Ishikawa (cell line): ENCODE data around the gene NUTF2.

Experiments used
- CEBPB ChIP-seq: IDR thresholded peaks from 2 replicates; pipeline ENCODE4 v1.6.1; 2012
- CREB1 ChIP-seq: IDR thresholded peaks from 2 replicates; pipeline ENCODE4 v1.6.1; 2012; ENCODE audit warnings: low read depth
- EP300 ChIP-seq: IDR thresholded peaks from 2 replicates; pipeline ENCODE4 v1.6.1; 2012; ENCODE audit warnings: borderline replicate concordance
- FOXM1 ChIP-seq: IDR thresholded peaks from 2 replicates; pipeline ENCODE4 v1.6.1; 2012; ENCODE audit warnings: low read depth, borderline replicate concordance
- NFIC ChIP-seq: IDR thresholded peaks from 2 replicates; pipeline ENCODE4 v1.6.1; 2012
- RAD21 ChIP-seq: IDR thresholded peaks from 2 replicates; pipeline ENCODE4 v1.6.1; 2012; ENCODE audit warnings: low read depth
- TAF1 ChIP-seq: IDR thresholded peaks from 2 replicates; pipeline ENCODE4 v1.6.1; 2012; ENCODE audit warnings: low read depth, mild to moderate bottlenecking
- TCF12 ChIP-seq: IDR thresholded peaks from 2 replicates; pipeline ENCODE4 v1.6.1; 2012; ENCODE audit warnings: low read depth
- TEAD4 ChIP-seq: IDR thresholded peaks from 2 replicates; pipeline ENCODE4 v1.6.1; 2012
- YY1 ChIP-seq: IDR thresholded peaks from 2 replicates; pipeline ENCODE4 v1.6.1; 2012; ENCODE audit warnings: low read depth
- ZBTB7A ChIP-seq: IDR thresholded peaks from 2 replicates; pipeline ENCODE4 v1.6.1; 2012; ENCODE audit warnings: low read depth
- TF ChIP-seq, protein P1 (sequence below): IDR thresholded peaks from 2 replicates; pipeline ENCODE4 v1.6.1; 2012; ENCODE audit warnings: low read depth, mild to moderate bottlenecking
- TF ChIP-seq, protein P2 (sequence below): IDR thresholded peaks from 2 replicates; pipeline ENCODE4 v1.6.1; 2012

DNA sequence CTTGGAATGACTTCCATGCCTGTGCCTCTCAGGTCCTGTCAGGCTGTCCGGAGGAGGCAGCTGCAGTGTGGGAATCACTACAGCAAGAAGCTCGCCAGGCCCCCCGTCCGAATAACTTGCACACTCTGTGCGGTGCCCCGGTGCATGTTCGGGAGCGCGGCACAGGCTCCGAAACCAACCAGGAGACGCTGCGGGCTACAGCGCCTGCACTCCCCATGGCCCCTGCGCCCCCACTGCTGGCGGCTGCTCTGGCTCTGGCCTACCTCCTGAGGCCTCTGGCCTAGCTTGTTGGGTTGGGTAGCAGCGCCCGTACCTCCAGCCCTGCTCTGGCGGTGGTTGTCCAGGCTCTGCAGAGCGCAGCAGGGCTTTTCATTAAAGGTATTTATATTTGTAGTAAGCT, 39.2 kb downstream of the NUTF2 start:
- TF ChIP-seq RAD21: no peak
- TF ChIP-seq, protein P1, sequence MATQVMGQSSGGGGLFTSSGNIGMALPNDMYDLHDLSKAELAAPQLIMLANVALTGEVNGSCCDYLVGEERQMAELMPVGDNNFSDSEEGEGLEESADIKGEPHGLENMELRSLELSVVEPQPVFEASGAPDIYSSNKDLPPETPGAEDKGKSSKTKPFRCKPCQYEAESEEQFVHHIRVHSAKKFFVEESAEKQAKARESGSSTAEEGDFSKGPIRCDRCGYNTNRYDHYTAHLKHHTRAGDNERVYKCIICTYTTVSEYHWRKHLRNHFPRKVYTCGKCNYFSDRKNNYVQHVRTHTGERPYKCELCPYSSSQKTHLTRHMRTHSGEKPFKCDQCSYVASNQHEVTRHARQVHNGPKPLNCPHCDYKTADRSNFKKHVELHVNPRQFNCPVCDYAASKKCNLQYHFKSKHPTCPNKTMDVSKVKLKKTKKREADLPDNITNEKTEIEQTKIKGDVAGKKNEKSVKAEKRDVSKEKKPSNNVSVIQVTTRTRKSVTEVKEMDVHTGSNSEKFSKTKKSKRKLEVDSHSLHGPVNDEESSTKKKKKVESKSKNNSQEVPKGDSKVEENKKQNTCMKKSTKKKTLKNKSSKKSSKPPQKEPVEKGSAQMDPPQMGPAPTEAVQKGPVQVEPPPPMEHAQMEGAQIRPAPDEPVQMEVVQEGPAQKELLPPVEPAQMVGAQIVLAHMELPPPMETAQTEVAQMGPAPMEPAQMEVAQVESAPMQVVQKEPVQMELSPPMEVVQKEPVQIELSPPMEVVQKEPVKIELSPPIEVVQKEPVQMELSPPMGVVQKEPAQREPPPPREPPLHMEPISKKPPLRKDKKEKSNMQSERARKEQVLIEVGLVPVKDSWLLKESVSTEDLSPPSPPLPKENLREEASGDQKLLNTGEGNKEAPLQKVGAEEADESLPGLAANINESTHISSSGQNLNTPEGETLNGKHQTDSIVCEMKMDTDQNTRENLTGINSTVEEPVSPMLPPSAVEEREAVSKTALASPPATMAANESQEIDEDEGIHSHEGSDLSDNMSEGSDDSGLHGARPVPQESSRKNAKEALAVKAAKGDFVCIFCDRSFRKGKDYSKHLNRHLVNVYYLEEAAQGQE: no peak
- TF ChIP-seq EP300: no peak
- TF ChIP-seq, protein P2, sequence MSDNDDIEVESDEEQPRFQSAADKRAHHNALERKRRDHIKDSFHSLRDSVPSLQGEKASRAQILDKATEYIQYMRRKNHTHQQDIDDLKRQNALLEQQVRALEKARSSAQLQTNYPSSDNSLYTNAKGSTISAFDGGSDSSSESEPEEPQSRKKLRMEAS: no peak
- no peak for TF ChIP-seq CEBPB
- no peak for TF ChIP-seq NFIC
- TF ChIP-seq ZBTB7A: no peak
- TF ChIP-seq YY1: no peak
- no peak for TF ChIP-seq TAF1
- TF ChIP-seq TCF12: no peak
- no peak for TF ChIP-seq TEAD4
- no peak for TF ChIP-seq CREB1
- no peak for TF ChIP-seq FOXM1
